ENCODE data around the gene CPNE5.

DNA sequence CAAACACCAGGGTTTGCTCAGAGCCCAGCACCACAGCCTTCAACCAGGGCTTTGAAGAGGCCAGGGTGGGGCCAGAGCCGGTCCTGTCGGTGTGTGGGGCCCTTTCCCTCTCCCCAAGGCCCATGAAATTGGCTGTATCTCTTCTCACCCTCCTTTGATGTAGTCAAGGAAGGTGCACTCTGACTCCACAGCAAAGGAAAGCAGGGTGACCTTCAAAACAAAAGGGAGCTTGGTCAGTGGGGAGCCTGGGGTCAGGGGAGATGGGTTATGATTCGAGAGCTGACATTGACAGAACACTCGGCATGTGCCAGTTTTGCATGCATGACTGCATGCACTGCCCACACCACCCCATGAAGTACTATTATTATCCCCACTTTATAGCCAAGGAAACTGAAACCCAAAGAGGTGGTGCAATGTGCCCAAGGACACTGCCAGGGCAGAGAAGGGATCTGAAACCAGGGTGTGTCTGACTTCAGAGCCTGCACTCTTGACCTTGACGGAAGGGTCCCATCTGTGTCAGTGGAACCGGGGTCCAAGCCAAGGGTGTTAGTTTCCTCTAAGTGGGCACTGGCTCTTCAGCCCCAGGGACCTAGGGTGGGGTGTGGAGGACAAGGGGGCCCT lies 86.2 kb downstream of the CPNE5 start:
- no peak for TF ChIP-seq EZH2 (IDR thresholded peaks at IDR 0.05; ENCODE audit: borderline replicate concordance)
- TF ChIP-seq, protein P1, sequence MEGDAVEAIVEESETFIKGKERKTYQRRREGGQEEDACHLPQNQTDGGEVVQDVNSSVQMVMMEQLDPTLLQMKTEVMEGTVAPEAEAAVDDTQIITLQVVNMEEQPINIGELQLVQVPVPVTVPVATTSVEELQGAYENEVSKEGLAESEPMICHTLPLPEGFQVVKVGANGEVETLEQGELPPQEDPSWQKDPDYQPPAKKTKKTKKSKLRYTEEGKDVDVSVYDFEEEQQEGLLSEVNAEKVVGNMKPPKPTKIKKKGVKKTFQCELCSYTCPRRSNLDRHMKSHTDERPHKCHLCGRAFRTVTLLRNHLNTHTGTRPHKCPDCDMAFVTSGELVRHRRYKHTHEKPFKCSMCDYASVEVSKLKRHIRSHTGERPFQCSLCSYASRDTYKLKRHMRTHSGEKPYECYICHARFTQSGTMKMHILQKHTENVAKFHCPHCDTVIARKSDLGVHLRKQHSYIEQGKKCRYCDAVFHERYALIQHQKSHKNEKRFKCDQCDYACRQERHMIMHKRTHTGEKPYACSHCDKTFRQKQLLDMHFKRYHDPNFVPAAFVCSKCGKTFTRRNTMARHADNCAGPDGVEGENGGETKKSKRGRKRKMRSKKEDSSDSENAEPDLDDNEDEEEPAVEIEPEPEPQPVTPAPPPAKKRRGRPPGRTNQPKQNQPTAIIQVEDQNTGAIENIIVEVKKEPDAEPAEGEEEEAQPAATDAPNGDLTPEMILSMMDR (IDR thresholded peaks at IDR 0.05; ENCODE audit: poor library complexity), result no peak
- no peak for TF ChIP-seq EZH2phosphoT487 (IDR thresholded peaks at IDR 0.05; ENCODE audit: low read depth, severe bottlenecking, unreplicated experiment)
